Ramos (cell line): ENCODE measurements around the gene GPC6.

Experiments
- in situ Hi-C: fragments of 300-500 bp; cut with MboI; formaldehyde crosslinking; loops from one replicate; pipeline ENCODE4 v1.14.3; 2022; ENCODE audit warnings: low sequenced_read_pairs; ENCODE audit not compliant: unreplicated experiment

The GPC6 gene

GRCh38 chr13:94162289-94162688, 935.7 kb downstream of the GPC6 start:
- in situ Hi-C loops = no loop called here

DNA sequence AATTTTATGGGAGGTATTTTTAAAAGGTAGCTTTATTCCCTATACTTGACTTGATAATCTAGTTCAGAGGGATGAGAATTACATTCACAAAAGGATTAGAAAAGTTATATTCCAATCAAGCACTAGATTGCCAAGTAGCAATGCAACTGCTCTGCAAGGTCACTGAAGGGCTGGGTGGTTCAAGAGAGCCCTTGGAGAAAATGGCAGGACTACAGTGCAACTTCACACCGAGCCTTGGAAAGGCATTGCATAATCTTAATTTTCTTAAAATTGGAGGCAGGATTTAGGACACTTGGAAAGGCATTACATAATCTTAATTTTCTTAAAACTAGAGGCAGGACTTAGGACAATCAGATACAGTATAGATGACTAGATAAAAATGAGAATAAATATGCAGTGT, 936.9 kb downstream of the GPC6 start:
- in situ Hi-C loops = no loop called here

- in situ Hi-C loops = no loop called here
Observed at GRCh38 chr13:94168783-94169453, 942.3 kb downstream of the GPC6 start.

- in situ Hi-C loops = no loop called here
Observed at GRCh38 chr13:94169454-94170144, 943.0 kb downstream of the GPC6 start.

DNA sequence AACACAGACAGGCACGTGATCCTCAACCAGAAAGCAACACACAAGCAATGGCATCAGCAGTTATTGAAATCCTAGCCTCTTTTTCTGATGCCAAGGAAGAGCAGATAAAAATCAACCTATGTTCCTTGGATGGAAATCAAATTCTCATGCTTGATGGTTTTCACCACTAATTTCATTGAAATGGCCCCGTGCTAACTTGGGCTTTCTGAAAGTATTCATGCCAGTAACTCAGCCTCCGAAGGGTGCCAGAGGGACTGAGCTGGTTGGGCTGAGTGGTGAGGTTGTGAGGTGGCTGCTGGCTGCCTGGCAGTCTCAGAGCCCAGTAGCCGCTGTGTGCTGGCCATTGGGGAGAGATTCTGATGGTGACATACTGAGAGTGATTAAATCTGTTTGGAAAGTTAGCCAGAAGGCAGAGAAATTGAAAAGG, 943.6 kb downstream of the GPC6 start:
- in situ Hi-C loops = no loop called here

GRCh38 chr13:94172416-94172815, 945.8 kb downstream of the GPC6 start:
- in situ Hi-C loops = no loop called here

GRCh38 chr13:94173312-94173854, 946.8 kb downstream of the GPC6 start:
- in situ Hi-C loops = no loop called here

GRCh38 chr13:94174009-94174408, 947.4 kb downstream of the GPC6 start:
- in situ Hi-C loops = no loop called here

DNA sequence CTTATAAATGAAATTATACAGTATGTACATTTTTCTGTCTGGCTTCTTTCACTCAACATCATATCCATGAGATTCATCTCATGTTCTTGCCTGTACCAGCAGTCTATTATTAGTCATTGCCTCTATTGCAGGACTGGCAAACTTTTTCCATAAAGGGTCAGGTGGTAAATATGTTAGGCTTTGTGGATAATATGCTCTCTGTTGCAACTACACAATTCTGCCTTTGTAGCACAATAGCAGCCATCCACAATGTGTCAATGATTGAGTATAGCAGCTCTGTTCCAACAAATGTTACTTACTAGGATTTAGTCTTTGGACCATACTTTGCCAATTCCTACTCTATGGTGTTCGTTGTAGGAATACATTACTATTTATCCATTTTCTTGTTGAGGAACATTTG, 948.5 kb downstream of the GPC6 start:
- in situ Hi-C loops = no loop called here

- in situ Hi-C loops = no loop called here
Observed at GRCh38 chr13:94176561-94176960, 950.0 kb downstream of the GPC6 start.

DNA sequence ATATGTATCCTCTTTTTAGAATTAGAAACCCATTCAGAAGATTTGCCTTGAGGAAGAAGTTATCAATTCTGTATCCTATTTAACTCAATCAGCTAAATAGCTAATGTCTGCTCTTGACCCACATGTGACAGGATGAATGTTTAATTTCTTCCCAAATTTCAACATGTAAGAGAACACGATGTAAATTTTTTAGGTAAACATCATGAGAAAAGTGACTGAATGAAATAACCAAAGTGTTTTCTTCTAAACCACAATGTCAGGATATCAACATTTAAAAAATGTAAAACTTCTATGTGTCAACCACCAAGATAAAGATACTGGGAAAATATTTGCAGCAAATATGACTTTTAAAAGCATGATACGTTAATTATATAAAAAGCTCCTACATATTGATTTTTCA, 950.4 kb downstream of the GPC6 start:
- in situ Hi-C loops = no loop called here

- in situ Hi-C loops = no loop called here
Observed at GRCh38 chr13:94178625-94179244, 952.1 kb downstream of the GPC6 start.

- in situ Hi-C loops = no loop called here
Observed at GRCh38 chr13:94181461-94182107, 955.0 kb downstream of the GPC6 start.

DNA sequence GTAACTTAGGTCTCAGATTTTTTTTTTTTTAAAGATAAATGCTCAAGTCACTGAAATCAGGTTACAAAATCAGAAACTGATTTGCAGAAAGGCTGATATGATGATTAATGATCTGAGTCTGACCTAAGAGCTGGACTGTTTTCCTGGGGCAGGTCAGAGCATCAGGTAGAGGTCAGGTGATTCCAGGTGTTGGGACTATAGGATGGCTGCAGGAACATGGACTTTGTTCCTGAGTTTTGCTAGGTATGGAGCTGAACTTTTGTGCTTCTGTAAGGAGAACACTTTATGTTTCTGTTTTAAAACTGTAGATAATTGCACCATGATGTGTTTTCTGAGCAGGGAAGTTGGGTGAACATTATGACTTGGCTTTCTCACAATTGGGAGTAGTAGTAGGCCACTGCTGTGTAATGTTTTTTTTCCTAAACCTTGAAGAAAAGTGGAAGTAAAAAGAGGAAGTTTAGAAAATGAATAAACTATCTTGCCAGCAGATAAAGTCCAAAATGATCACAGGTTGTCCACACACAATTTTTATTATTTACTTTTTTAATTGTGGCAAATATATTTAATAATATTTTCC, 955.7 kb downstream of the GPC6 start:
- in situ Hi-C loops = no loop called here

DNA sequence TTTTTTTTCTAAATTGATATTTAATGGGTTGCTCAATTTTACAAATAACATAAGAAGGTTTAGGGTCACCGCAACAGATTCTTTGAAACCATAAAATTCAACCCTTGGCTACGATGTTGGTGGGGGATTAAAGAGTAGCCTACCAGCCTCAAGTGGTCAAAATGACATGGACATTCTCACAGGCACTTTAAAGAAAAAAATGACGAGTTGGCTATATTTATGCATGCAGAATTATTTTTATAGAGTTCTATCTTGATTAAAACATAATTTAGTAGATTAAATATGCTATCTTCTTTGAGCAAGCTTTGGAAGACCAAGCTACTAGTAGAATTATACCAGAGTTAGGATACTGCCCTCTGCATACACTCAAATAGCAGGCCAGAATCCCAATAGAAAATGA, 959.9 kb downstream of the GPC6 start:
- in situ Hi-C loops = no loop called here

GRCh38 chr13:94188201-94188854, 961.7 kb downstream of the GPC6 start:
- in situ Hi-C loops = no loop called here

GRCh38 chr13:94192431-94192975, 965.9 kb downstream of the GPC6 start:
- in situ Hi-C loops = no loop called here

GRCh38 chr13:94195715-94196114, 969.1 kb downstream of the GPC6 start:
- in situ Hi-C loops = no loop called here

GRCh38 chr13:94196413-94196812, 969.8 kb downstream of the GPC6 start:
- in situ Hi-C loops = no loop called here

DNA sequence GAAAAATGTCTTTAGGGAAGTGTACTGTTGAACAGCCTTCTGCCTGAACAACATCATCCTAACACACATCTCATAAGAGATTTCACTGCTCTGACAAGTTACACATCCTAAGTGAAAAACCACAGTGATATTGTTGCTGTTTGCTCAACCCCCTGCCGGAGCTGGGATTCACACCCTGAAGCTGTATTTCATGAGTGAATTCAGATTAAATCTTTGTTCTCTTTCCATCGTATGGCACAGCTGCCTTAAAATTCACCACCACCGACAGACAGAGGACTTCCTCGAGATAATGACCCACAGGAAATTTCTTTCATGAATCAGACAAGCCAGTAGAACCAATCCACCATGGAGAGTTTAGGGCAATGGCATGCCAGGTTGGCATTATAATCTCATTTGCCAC, 972.1 kb downstream of the GPC6 start:
- in situ Hi-C loops = no loop called here
